ENCODE results near the gene PIEZO1. TPM values are rescaled to one million over a fixed set of nuclear protein-coding genes. Genes with fewer than 3 reads are reported as not detected.

The PIEZO1 gene
- polyA plus RNA-seq, 1 of the 3 experiments (the other 2 are of a cell fraction), result 184 TPM

DNA sequence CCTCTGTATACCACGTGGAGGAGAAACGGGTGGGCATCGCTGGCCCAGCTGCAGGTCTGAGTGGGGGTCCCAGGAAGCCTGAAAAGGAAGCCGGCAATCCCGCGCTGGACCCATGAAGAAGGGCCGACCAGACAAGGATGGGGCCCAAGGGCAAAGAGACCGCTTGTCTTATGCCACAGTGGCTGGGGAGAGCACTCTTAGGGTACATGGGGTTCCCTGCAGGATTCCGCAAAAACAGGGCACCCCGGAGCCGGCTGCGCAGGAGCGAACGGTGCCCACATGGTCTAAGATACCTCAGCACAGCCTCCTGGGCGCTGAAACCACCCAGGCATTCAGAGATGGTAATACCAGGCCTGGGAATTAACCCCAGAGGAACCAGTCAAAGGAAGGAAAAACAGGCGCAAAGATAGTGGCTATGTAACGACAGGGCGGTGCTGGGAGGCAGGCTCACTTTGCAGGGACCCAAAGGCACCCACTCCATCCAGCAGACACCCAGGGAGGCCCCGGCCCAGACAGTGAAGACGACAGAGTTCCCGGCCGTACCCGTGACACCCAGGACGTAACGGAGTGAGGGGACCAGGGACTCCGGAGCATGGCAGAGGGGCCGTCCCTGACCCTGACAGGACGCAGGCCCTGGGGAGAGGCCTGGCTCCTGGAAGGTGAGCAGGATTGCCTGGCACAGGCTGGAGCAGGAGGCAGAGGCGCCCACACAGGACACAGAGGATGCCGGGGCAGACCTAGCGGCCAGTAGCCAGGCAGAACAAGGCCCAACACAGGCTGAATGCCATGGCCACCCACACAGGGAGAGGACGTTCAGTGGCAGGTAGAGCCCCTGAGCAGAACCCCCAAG, 10.3 kb downstream of the PIEZO1 start:
- Histone ChIP-seq H3K79me2 (ENCODE audit: insufficient read depth) (peaks cover 94% of the 10 kb centered on the region), H3K36me3 (replicated peaks in 1 of 2; ENCODE audit: control insufficient read depth in 1 of 2, insufficient read depth in 2 of 2, low read length in 1 of 2) (no peaks in the 10 kb centered on the region), H3K4me1 (ENCODE audit: control insufficient read depth in 1 of 2, insufficient read depth in 2 of 2, low read depth in 1 of 2, low read length in 1 of 2) (peaks cover 22 to 40% of the 10 kb centered on the region in 2 experiments; a peak in 3 of 4 replicates), H3K9me2 (no peaks in the 10 kb centered on the region), H3K4me3 (ENCODE audit: low read depth in 2 of 2, low read length in 1 of 2) (no peak overlapping the region), H3K4me2 (0 out of 2 replicates have a peak overlapping the region, but pooled peaks have one; percentile 76), H4K20me1 (ENCODE audit: insufficient read depth) (peaks cover 94% of the 10 kb centered on the region), H3K9ac (no peak overlapping the region), H3K9me3 (no peaks in the 10 kb centered on the region), H3K27me3 (ENCODE audit: insufficient read depth) (no peaks in the 10 kb centered on the region), H2AFZ (ENCODE audit: low read depth) (no peak overlapping the region), H3F3A (replicated peaks; ENCODE audit: insufficient read depth) (peaks cover 34% of the 10 kb centered on the region), H3K27ac (ENCODE audit: low read depth in 2 of 2, low read length in 1 of 2) (peak overlapping the region in 1 of 2 experiments; percentile 28; a peak in 1 of 4 replicates)
- CTCF ChIA-PET, result interaction anchor here (0.6 to 30.9 kb wide), 5 partner anchors 19 to 41 kb away, joined by 3 to 540 read pairs (median 4); no protein-coding TSS in a partner anchor
- no peak for TF ChIP-seq PBX3 (IDR thresholded peaks at IDR 0.05)
- no peak for TF ChIP-seq FOXJ3 (CRISPR knock-in tag; IDR thresholded peaks at IDR 0.05)
- no peak for TF ChIP-seq EZH2phosphoT487 (IDR thresholded peaks at IDR 0.05; ENCODE audit: borderline replicate concordance, low read depth)
- TF ChIP-seq NFIC (IDR thresholded peaks at IDR 0.05; ENCODE audit: borderline replicate concordance), result no peak
- no peak for TF ChIP-seq NRF1 (IDR thresholded peaks at IDR 0.05; ENCODE audit: low read depth, low read length)
- TF ChIP-seq TEAD4 (IDR thresholded peaks at IDR 0.05; ENCODE audit: borderline replicate concordance, insufficient read depth), result no peak
- WGBS (ENCODE audit: low lambda C conversion rate), result 92% methylated on average over 10 of the region's 32 CpGs
- POLR2A ChIA-PET, result no interaction called here
- no peak for DNase-seq

DNA sequence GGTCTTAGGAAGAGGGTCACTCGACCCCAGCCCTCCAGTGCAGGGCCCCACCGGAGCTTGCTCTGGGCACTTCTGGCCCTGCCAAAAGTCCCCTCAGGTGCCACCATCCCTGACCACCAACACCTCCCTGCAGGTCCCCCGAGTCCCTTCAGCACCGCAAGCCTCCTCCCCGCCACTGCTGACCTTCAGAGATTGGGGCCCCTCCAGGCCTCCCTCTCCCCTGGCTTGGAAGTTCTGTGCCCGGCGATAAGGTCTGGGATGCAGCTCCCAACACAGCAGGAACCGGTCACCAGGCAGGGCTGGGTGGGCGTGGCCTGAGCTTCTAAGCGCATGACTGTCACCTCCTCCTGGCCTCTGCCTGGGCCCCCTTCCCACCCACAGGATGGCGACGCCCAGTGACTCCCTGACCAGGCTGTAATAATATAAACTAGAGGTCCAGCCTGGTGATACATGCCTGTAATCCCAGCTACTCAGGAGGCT, 11.2 kb downstream of the PIEZO1 start:
- Histone ChIP-seq H4K20me1 (ENCODE audit: insufficient read depth) (peaks cover 94% of the 10 kb centered on the region), H3K4me3 (ENCODE audit: low read depth in 2 of 2, low read length in 1 of 2) (no peak overlapping the region), H3K4me1 (ENCODE audit: control insufficient read depth in 1 of 2, insufficient read depth in 2 of 2, low read depth in 1 of 2, low read length in 1 of 2) (peaks cover 26 to 48% of the 10 kb centered on the region in 2 experiments; a peak in 3 of 4 replicates), H3K27ac (ENCODE audit: low read depth in 2 of 2, low read length in 1 of 2) (peak overlapping the region in 1 of 2 experiments; percentile 35; a peak in 1 of 4 replicates), H3K9me2 (no peaks in the 10 kb centered on the region), H3K79me2 (ENCODE audit: insufficient read depth) (peaks cover 94% of the 10 kb centered on the region), H3F3A (replicated peaks; ENCODE audit: insufficient read depth) (peaks cover 34% of the 10 kb centered on the region), H3K9ac (no peak overlapping the region), H3K27me3 (ENCODE audit: insufficient read depth) (no peaks in the 10 kb centered on the region), H3K9me3 (no peaks in the 10 kb centered on the region), H3K36me3 (replicated peaks in 1 of 2; ENCODE audit: control insufficient read depth in 1 of 2, insufficient read depth in 2 of 2, low read length in 1 of 2) (no peaks in the 10 kb centered on the region), H3K4me2 (peak overlapping the region; percentile 76), H2AFZ (ENCODE audit: low read depth) (no peak overlapping the region)
- WGBS (ENCODE audit: low lambda C conversion rate), result 77% methylated on average over 5 of the region's 12 CpGs
- DNase-seq, result no peak
- TF ChIP-seq, protein P1, sequence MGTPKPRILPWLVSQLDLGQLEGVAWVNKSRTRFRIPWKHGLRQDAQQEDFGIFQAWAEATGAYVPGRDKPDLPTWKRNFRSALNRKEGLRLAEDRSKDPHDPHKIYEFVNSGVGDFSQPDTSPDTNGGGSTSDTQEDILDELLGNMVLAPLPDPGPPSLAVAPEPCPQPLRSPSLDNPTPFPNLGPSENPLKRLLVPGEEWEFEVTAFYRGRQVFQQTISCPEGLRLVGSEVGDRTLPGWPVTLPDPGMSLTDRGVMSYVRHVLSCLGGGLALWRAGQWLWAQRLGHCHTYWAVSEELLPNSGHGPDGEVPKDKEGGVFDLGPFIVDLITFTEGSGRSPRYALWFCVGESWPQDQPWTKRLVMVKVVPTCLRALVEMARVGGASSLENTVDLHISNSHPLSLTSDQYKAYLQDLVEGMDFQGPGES (IDR thresholded peaks at IDR 0.05; ENCODE audit: low read depth, low read length), result no peak
- TF ChIP-seq GABPA (IDR thresholded peaks at IDR 0.05; ENCODE audit: low read depth), result no peak
- TF ChIP-seq RFX5 (IDR thresholded peaks at IDR 0.05; ENCODE audit: low read length), result no peak
- no peak for TF ChIP-seq ZBTB33 (IDR thresholded peaks at IDR 0.05; ENCODE audit: borderline replicate concordance, low read depth)
- TF ChIP-seq FOSL2 (IDR thresholded peaks at IDR 0.05; ENCODE audit: borderline replicate concordance, low read depth), result no peak
- TF ChIP-seq RXRA (IDR thresholded peaks at IDR 0.05; ENCODE audit: borderline replicate concordance, low read depth), result no peak
- CTCF ChIA-PET, result interaction anchor here (0.9 to 30.9 kb wide), 7 partner anchors 9 to 442 kb away, joined by 3 to 540 read pairs (median 4); no protein-coding TSS in a partner anchor
- POLR2A ChIA-PET, result no interaction called here

All from SK-N-SH (cell line).